Measurements from ENCODE around the gene WASHC2C.
A peak's percentile ranks its signal among the peaks of the same experiment; 100 is the strongest.
"Not testable (repeated sequence)": the region's sequence is repeated elsewhere in the genome, so short reads cannot be mapped to it uniquely, and the experiment has no call there.

The WASHC2C gene, protein sequence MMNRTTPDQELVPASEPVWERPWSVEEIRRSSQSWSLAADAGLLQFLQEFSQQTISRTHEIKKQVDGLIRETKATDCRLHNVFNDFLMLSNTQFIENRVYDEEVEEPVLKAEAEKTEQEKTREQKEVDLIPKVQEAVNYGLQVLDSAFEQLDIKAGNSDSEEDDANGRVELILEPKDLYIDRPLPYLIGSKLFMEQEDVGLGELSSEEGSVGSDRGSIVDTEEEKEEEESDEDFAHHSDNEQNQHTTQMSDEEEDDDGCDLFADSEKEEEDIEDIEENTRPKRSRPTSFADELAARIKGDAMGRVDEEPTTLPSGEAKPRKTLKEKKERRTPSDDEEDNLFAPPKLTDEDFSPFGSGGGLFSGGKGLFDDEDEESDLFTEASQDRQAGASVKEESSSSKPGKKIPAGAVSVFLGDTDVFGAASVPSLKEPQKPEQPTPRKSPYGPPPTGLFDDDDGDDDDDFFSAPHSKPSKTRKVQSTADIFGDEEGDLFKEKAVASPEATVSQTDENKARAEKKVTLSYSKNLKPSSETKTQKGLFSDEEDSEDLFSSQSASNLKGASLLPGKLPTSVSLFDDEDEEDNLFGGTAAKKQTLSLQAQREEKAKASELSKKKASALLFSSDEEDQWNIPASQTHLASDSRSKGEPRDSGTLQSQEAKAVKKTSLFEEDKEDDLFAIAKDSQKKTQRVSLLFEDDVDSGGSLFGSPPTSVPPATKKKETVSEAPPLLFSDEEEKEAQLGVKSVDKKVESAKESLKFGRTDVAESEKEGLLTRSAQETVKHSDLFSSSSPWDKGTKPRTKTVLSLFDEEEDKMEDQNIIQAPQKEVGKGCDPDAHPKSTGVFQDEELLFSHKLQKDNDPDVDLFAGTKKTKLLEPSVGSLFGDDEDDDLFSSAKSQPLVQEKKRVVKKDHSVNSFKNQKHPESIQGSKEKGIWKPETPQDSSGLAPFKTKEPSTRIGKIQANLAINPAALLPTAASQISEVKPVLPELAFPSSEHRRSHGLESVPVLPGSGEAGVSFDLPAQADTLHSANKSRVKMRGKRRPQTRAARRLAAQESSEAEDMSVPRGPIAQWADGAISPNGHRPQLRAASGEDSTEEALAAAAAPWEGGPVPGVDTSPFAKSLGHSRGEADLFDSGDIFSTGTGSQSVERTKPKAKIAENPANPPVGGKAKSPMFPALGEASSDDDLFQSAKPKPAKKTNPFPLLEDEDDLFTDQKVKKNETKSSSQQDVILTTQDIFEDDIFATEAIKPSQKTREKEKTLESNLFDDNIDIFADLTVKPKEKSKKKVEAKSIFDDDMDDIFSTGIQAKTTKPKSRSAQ (N-terminal part only)

DNA sequence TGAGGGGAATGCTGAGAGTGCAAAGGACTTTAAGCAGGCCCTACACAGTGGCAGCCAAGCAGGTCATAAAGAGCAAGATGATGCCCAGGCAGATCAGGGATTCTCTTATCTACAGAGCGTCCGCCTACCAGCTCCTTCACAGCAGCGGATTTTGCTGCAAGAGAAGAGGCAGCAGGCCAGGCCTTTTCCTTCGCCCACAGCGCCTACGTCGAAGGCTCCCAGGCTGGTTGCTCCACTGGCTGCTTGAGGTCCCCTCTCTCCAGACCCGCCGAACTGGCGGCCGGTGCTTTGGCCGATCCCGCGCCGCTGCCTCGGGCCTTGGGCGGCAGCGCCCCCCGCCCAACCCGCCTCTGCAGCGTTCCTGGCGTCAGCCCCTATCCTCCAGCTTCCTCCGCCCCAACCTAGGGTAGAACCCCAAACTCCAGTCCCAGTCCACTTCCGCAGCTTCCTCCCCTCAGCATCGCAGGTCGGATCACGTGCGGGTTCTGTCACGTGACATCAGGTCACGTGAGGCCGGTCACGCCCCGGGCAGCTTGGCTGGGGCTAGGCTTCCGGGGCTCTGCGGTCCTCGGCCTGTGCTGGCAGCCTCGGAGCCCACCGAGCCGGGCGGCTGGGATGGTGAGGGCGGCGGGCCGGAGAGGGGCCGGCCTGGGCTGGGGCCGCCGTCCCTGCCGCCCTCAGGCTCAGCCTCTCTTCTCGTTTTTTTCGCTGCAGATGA, at the start of gene WASHC2C:
Gene WASHC2C (plus strand): TSS at position 564 of the 718 bp plus-strand sequence. CDS start 52 bp downstream, at position 616.
- DNase-seq (ENCODE audit: low read depth) = peak; percentile 57

DNA sequence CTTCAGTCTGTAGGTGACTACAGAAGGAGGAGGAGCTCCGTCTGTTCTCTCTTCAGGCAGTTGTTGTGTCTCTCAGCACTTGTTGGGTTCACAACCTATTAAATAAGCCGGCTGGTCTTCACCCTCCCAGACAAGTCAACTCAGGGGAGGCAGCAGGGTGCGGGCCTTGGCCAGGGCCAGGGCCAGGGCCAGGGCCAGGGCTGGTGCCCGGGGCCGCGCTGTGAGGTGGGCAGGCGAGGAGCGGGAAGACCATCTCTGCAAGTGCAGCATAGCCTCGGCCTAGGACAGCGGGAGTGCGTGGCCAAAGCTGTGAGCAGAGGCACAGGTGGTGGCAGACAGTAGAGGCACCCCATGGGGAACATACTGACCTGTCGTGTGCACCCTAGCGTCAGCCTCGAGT, 48.6 kb upstream of the WASHC2C start:
- DNase-seq (ENCODE audit: low read depth) = not testable (repeated sequence)

GRCh38 chr10:45710200-45710796, 16.8 kb upstream of the WASHC2C start:
- DNase-seq (ENCODE audit: low read depth) = peak; percentile 4

GRCh38 chr10:45711223-45711622, 15.8 kb upstream of the WASHC2C start:
- DNase-seq (ENCODE audit: low read depth) = not testable (repeated sequence)

DNA sequence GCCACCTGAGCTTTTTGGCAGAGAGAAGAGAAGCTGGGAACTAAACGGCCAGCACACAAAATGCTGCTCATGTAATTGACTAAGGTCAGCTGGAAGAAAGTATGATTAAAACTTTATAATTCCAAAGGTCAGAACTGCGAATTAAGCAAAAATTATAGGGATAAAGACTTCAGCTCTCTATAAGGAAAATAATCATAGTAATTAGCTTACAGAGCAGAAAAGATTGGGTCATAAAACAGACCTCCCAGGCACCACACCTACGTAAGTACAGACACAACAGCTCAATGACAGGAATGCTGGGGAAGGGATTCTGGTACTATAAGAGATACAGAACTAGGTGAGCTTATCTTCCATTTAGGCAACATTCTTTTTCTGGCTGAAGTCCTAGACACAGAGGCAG, 10.0 kb upstream of the WASHC2C start:
- DNase-seq (ENCODE audit: low read depth) = not testable (repeated sequence)

DNA sequence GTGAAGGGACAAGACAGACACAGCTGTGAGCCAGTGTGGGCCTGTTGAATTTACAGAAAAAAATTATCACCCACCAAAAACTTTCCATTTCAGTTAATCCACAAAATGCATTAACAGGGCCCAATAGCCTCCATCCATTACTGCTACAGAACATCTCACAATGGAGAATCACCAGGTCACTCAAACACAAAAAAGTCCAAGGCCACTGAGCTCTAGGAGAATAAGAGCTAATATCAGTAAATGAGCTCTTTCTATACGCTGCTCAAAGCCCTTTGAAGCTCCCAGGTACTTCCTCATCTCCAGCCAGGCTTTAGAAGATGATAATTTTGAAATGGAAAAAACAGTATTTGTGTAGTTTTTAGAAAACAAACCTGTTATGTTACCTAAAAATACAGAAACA, 9.4 kb upstream of the WASHC2C start:
- DNase-seq (ENCODE audit: low read depth) = not testable (repeated sequence)

DNA sequence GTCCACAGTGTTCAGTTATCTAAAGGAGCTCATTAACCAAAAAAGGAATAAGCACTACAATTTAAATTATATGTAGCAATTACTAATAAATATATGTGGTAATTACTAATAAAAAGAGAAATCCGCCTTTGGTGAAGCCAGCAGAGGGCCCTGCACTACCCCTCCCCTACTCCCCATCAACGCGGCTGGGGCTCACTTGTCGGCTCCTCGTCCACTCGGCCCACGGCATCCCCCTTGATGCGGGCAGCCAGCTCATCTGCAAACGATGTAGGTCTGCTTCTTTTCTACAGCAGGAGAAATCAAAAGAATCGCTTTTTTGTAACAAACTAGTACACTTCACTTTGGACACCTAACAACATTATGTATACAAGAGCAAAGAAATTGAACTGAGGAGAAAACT, 5.6 kb upstream of the WASHC2C start:
- not testable (repeated sequence) for DNase-seq (ENCODE audit: low read depth)

GRCh38 chr10:45723851-45724250, 3.2 kb upstream of the WASHC2C start:
- not testable (repeated sequence) for DNase-seq (ENCODE audit: low read depth)

DNA sequence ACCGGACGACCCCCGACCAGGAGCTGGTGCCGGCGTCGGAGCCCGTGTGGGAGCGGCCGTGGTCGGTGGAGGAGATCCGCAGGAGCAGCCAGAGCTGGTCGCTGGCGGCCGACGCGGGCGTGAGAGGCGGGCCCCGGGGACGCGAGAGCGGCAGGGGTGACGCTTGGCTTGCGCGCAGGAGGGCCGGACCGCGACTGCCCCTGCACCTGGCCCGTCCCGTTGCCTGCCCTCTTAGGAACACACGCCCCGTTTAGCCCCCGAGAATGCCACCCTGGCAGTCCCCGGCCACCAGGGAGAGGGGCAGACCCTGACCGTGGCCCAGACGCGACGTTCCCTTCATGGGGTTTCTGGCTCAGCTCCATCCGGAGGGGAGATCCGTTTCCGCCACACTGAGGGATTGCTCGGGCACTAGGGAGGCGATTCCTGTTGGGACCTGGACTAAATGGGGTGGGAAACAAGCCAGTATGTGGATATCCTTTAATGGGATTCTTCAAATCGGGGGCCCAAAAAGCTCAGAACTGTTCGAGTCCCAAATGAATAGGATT, 427 bp downstream of the WASHC2C start:
- not testable (repeated sequence) for DNase-seq (ENCODE audit: low read depth)

GRCh38 chr10:45734449-45734848, 7.4 kb downstream of the WASHC2C start:
- DNase-seq (ENCODE audit: low read depth) = not testable (repeated sequence)

- DNase-seq (ENCODE audit: low read depth) = peak; percentile 3
Measured at GRCh38 chr10:45734867-45735266, 7.8 kb downstream of the WASHC2C start.

GRCh38 chr10:45741559-45741958, 14.5 kb downstream of the WASHC2C start:
- DNase-seq (ENCODE audit: low read depth) = not testable (repeated sequence)

- not testable (repeated sequence) for DNase-seq (ENCODE audit: low read depth)
Measured at GRCh38 chr10:45742014-45742413, 14.9 kb downstream of the WASHC2C start.

DNA sequence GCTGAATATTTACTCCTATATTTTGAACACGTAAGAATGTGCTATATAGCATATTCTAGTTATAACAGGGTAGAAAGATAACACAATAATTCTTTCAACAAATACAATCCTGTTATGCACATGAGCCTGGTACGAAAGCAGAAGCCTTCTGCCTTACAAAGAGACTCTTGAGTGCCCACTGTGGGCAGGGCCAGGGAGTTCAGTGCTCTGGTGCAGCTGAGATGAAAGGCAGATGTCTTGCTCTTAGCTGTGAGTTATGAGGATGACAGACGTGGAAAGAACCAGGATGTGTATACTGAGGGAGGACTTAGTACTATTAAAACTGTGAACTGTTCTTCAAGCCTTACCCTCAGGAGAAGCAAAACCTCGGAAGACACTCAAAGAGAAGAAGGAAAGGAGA, 24.1 kb downstream of the WASHC2C start:
- not testable (repeated sequence) for DNase-seq (ENCODE audit: low read depth)

GRCh38 chr10:45752210-45752609, 25.1 kb downstream of the WASHC2C start:
- DNase-seq (ENCODE audit: low read depth) = not testable (repeated sequence)

DNA sequence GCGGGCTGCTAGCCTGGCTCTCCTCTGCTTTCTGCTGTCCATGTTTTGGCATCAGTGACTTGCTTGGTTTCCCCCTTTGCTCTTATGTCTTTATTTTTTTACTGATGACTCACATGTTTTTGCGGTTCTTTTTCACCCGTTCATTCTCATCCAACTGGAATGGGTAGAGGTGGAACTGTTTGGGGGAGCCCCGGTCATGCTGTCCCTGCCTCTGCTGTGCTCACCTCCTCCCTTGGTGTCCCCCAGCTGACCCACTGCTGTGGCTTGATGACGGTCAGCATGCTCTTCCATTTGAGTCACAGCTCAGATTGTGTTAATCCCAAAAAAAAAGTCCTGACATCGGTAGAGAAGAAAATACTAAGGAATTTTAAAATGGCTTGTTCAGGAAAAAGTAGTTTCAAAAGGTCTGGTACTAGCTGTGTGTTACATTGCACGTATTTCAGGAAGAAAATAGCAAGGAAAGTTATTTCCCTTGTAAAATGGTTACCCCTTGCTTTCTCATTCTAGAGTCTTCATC, 27.0 kb downstream of the WASHC2C start:
- DNase-seq (ENCODE audit: low read depth) = peak; percentile 3

DNA sequence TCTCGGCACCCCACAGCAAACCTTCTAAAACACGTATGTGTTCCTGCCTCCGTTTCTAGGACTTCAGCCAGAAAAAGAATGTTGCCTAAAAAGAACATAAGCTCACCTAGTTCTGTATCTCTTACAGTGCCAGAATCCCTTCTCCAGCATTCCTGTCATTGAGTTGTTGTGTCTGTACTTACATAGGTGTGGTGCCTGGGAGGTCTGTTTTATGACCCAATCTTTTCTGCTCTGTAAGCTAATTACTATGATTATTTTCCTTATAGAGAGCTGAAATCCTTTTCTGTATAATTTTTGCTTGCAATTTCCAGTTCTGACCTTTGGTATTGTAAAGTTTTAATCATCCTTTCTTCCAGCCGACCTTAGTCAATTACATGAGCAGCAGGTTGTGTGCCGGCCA, 28.0 kb downstream of the WASHC2C start:
- not testable (repeated sequence) for DNase-seq (ENCODE audit: low read depth)

- not testable (repeated sequence) for DNase-seq (ENCODE audit: low read depth)
Measured at GRCh38 chr10:45756065-45756464, 29.0 kb downstream of the WASHC2C start.

GRCh38 chr10:45757661-45758396, 30.8 kb downstream of the WASHC2C start:
- not testable (repeated sequence) for DNase-seq (ENCODE audit: low read depth)
